ENCODE results near the gene GSG1L.

Gene GSG1L

DNA sequence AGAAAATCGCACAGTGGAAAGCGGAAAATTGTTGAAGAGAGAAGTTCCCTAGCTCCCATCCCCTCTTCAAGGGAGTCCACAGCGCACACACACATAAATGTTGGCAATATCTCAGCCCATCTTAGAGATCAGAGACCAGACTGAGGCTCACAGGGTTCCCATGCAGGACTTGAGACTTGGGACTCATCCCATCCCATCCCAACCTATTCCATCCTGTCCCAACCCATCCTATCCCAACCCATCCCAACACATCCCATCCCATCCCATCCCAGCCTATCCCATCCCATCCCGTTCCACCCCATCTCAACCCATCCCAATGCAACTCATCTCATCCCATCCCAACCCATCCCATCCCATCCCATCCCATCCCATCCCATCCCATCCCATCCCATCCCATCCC lies 29.6 kb downstream of the GSG1L start:
- no peak overlapping the region for H2BK120ac ChIP-seq (ENCODE audit: low read depth, low read length)
- no peak overlapping the region for H4K8ac ChIP-seq (ENCODE audit: low read depth, low read length)
- no CpG with 5 or more reads among the region's 4 CpGs for WGBS, 2 donors (ENCODE audit: extremely low coverage in 2 of 2, insufficient read length in 2 of 2, insufficient replicate concordance in 1 of 2)
- H3K4me1 ChIP-seq (ENCODE audit: control insufficient read depth in 2 of 2, insufficient read depth in 1 of 2, low read depth in 1 of 2, low read length in 2 of 2), result peaks cover 0 to 2% of the 10 kb centered on the region in 2 donors
- no peak overlapping the region for H2BK5ac ChIP-seq (ENCODE audit: low read length)
- no peak overlapping the region for H4K91ac ChIP-seq (ENCODE audit: low read depth, low read length, poor library complexity)
- no peak overlapping the region for H2BK12ac ChIP-seq (ENCODE audit: low read length)
- no peak overlapping the region for H3K4me3 ChIP-seq (ENCODE audit: low read length in 2 of 2)
- H2AFZ ChIP-seq (ENCODE audit: low read length), result no peak overlapping the region
- H3K27me3 ChIP-seq (ENCODE audit: control insufficient read depth in 3 of 3, insufficient read depth in 3 of 3, low read depth in 1 of 3, low read length in 3 of 3), result no peaks in the 10 kb centered on the region
- DNase-seq (ENCODE audit: low spot score), result no peak
- H3K23ac ChIP-seq (ENCODE audit: low read depth, low read length, poor library complexity), result no peak overlapping the region
- H3K27ac ChIP-seq (replicated peaks; ENCODE audit: low read length), result no peak overlapping the region
- no peaks in the 10 kb centered on the region for H3K79me1 ChIP-seq (ENCODE audit: low read depth, low read length)
- no peak overlapping the region for H3K4me2 ChIP-seq (ENCODE audit: insufficient read depth, low read length, poor library complexity, severe bottlenecking)
- H3K9me3 ChIP-seq (replicated peaks in 1 of 2; ENCODE audit: control insufficient read depth in 2 of 2, insufficient read depth in 1 of 2, low read depth in 1 of 2, low read length in 2 of 2), result no peaks in the 10 kb centered on the region
- H2AK5ac ChIP-seq (ENCODE audit: low read depth, low read length), result no peak overlapping the region
- no peak overlapping the region for H3K9ac ChIP-seq (ENCODE audit: low read depth, low read length, poor library complexity)
- no peak overlapping the region for H2BK15ac ChIP-seq (ENCODE audit: low read length)
- H3K4ac ChIP-seq (ENCODE audit: low read length), result no peak overlapping the region
- H3K14ac ChIP-seq (ENCODE audit: low read length), result no peak overlapping the region
- no peaks in the 10 kb centered on the region for H3K36me3 ChIP-seq (replicated peaks in 1 of 2; ENCODE audit: control insufficient read depth in 2 of 2, insufficient read depth in 2 of 2, low read length in 2 of 2)
- no peak overlapping the region for H3K18ac ChIP-seq (ENCODE audit: low read length)

DNA sequence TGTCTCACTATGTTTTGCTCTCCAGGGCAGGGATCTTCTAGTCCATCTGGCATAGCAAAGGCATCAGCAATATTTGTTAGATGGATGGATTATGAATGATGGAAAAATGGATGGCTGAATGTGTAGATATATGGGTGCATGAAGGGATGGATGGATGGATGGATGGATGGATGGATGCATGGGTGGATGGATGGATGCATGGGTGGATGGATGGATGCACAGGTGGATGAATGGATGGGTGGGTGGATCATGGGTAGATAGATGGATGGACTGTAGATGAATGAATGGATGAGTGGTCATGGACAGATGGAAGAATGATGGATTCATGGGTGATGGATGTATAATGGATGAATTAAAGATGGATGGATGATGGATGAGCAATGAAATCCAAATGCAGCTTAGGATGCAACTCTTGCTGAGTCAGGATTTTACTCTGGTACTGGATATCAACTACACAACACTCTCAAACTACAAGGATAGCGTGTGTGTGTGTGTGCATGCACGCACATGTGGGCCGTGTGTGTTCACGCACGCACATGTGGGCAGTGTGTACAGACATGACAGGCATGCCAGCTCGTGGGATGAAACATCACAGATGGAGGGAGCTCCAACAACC lies 34.0 kb downstream of the GSG1L start:
- Histone ChIP-seq H2BK120ac (ENCODE audit: low read depth, low read length) (no peak overlapping the region), H3K9me3 (replicated peaks in 1 of 2; ENCODE audit: control insufficient read depth in 2 of 2, insufficient read depth in 1 of 2, low read depth in 1 of 2, low read length in 2 of 2) (no peaks in the 10 kb centered on the region), H2AFZ (ENCODE audit: low read length) (no peak overlapping the region), H3K27ac (replicated peaks; ENCODE audit: low read length) (no peak overlapping the region), H2BK12ac (ENCODE audit: low read length) (no peak overlapping the region), H3K27me3 (ENCODE audit: control insufficient read depth in 3 of 3, insufficient read depth in 3 of 3, low read depth in 1 of 3, low read length in 3 of 3) (peaks cover 0 to 7% (median 0%) of the 10 kb centered on the region in 3 experiments), H3K4me1 (ENCODE audit: control insufficient read depth in 2 of 2, insufficient read depth in 1 of 2, low read depth in 1 of 2, low read length in 2 of 2) (no peaks in the 10 kb centered on the region), H2AK5ac (ENCODE audit: low read depth, low read length) (no peak overlapping the region), H3K36me3 (replicated peaks in 1 of 2; ENCODE audit: control insufficient read depth in 2 of 2, insufficient read depth in 2 of 2, low read length in 2 of 2) (no peaks in the 10 kb centered on the region), H3K4me3 (ENCODE audit: low read length in 2 of 2) (no peak overlapping the region), H3K9ac (ENCODE audit: low read depth, low read length, poor library complexity) (no peak overlapping the region), H3K18ac (ENCODE audit: low read length) (no peak overlapping the region), H3K79me1 (ENCODE audit: low read depth, low read length) (no peaks in the 10 kb centered on the region), H2BK15ac (ENCODE audit: low read length) (no peak overlapping the region), H3K4ac (ENCODE audit: low read length) (no peak overlapping the region), H3K23ac (ENCODE audit: low read depth, low read length, poor library complexity) (no peak overlapping the region), H3K4me2 (ENCODE audit: insufficient read depth, low read length, poor library complexity, severe bottlenecking) (no peak overlapping the region), H4K91ac (ENCODE audit: low read depth, low read length, poor library complexity) (no peak overlapping the region), H4K8ac (ENCODE audit: low read depth, low read length) (no peak overlapping the region), H3K14ac (ENCODE audit: low read length) (no peak overlapping the region), H2BK5ac (ENCODE audit: low read length) (no peak overlapping the region)
- no CpG with 5 or more reads among the region's 6 CpGs for WGBS, 2 donors (ENCODE audit: extremely low coverage in 2 of 2, insufficient read length in 2 of 2, insufficient replicate concordance in 1 of 2)
- no peak for DNase-seq (ENCODE audit: low spot score)

DNA sequence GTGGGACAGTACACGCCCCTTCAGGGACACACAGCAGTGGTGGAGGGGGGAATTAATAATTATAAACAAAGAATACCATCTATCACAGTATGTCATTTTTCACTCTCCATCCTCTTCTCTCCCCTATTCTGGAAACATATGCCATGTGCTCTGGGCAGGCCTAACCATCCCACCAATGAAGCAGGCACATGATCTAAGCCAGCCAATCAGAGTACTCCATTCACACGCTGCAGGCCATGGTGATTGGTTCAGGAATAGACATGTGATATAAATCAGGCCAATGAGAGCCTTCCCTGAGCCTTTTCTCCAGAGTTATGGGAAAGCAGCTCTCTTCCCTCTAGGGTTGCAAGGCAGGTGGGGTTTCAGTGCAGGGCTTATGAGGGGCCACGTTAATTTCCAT lies 36.5 kb downstream of the GSG1L start:
- H3K4me3 ChIP-seq (ENCODE audit: low read length in 2 of 2), result no peak overlapping the region
- no peak overlapping the region for H3K18ac ChIP-seq (ENCODE audit: low read length)
- no peak overlapping the region for H4K91ac ChIP-seq (ENCODE audit: low read depth, low read length, poor library complexity)
- H2AFZ ChIP-seq (ENCODE audit: low read length), result no peak overlapping the region
- H3K27ac ChIP-seq (replicated peaks; ENCODE audit: low read length), result no peak overlapping the region
- H3K4me2 ChIP-seq (ENCODE audit: insufficient read depth, low read length, poor library complexity, severe bottlenecking), result no peak overlapping the region
- no peak overlapping the region for H3K9ac ChIP-seq (ENCODE audit: low read depth, low read length, poor library complexity)
- H2BK15ac ChIP-seq (ENCODE audit: low read length), result no peak overlapping the region
- no peak overlapping the region for H3K23ac ChIP-seq (ENCODE audit: low read depth, low read length, poor library complexity)
- H4K8ac ChIP-seq (ENCODE audit: low read depth, low read length), result no peak overlapping the region
- no peaks in the 10 kb centered on the region for H3K36me3 ChIP-seq (replicated peaks in 1 of 2; ENCODE audit: control insufficient read depth in 2 of 2, insufficient read depth in 2 of 2, low read length in 2 of 2)
- no peaks in the 10 kb centered on the region for H3K79me1 ChIP-seq (ENCODE audit: low read depth, low read length)
- H2BK120ac ChIP-seq (ENCODE audit: low read depth, low read length), result no peak overlapping the region
- H2BK12ac ChIP-seq (ENCODE audit: low read length), result no peak overlapping the region
- no CpG with 5 or more reads among the region's 3 CpGs for WGBS, 2 donors (ENCODE audit: extremely low coverage in 2 of 2, insufficient read length in 2 of 2, insufficient replicate concordance in 1 of 2)
- H3K4ac ChIP-seq (ENCODE audit: low read length), result no peak overlapping the region
- no peak overlapping the region for H2BK5ac ChIP-seq (ENCODE audit: low read length)
- peaks cover 0 to 7% (median 0%) of the 10 kb centered on the region in 3 experiments for H3K27me3 ChIP-seq (ENCODE audit: control insufficient read depth in 3 of 3, insufficient read depth in 3 of 3, low read depth in 1 of 3, low read length in 3 of 3)
- H3K14ac ChIP-seq (ENCODE audit: low read length), result no peak overlapping the region
- H2AK5ac ChIP-seq (ENCODE audit: low read depth, low read length), result no peak overlapping the region
- H3K4me1 ChIP-seq (ENCODE audit: control insufficient read depth in 2 of 2, insufficient read depth in 1 of 2, low read depth in 1 of 2, low read length in 2 of 2), result no peaks in the 10 kb centered on the region
- no peaks in the 10 kb centered on the region for H3K9me3 ChIP-seq (replicated peaks in 1 of 2; ENCODE audit: control insufficient read depth in 2 of 2, insufficient read depth in 1 of 2, low read depth in 1 of 2, low read length in 2 of 2)
- DNase-seq (ENCODE audit: low spot score), result no peak

DNA sequence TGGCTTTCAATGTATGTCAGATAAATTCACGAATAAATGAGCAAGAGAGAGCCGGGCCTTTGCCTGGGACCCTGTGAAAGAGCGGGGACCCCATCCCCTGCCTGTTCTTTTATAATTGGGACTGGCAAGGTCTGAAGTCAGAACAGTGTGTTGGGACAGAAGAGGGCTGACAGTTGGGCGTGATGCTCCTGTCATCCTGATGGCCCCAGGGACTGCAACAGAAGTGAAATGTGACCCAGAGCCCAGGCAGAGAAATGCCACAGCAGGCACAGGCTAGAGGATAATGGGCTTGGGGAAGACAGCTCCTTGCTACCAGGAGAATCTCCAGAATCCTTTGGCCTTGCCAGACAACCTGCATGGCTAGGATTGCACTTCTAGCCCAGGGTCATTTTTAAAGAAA lies 37.9 kb downstream of the GSG1L start:
- Histone ChIP-seq H2AFZ (ENCODE audit: low read length) (no peak overlapping the region), H3K4me2 (ENCODE audit: insufficient read depth, low read length, poor library complexity, severe bottlenecking) (no peak overlapping the region), H2BK15ac (ENCODE audit: low read length) (no peak overlapping the region), H3K79me1 (ENCODE audit: low read depth, low read length) (no peaks in the 10 kb centered on the region), H3K4me3 (ENCODE audit: low read length in 2 of 2) (no peak overlapping the region), H3K23ac (ENCODE audit: low read depth, low read length, poor library complexity) (no peak overlapping the region), H3K27ac (replicated peaks; ENCODE audit: low read length) (no peak overlapping the region), H3K4me1 (ENCODE audit: control insufficient read depth in 2 of 2, insufficient read depth in 1 of 2, low read depth in 1 of 2, low read length in 2 of 2) (no peaks in the 10 kb centered on the region), H3K18ac (ENCODE audit: low read length) (no peak overlapping the region), H2BK12ac (ENCODE audit: low read length) (no peak overlapping the region), H3K27me3 (ENCODE audit: control insufficient read depth in 3 of 3, insufficient read depth in 3 of 3, low read depth in 1 of 3, low read length in 3 of 3) (peaks cover 0 to 7% (median 0%) of the 10 kb centered on the region in 3 experiments), H3K36me3 (replicated peaks in 1 of 2; ENCODE audit: control insufficient read depth in 2 of 2, insufficient read depth in 2 of 2, low read length in 2 of 2) (no peaks in the 10 kb centered on the region), H2AK5ac (ENCODE audit: low read depth, low read length) (no peak overlapping the region), H2BK5ac (ENCODE audit: low read length) (no peak overlapping the region), H2BK120ac (ENCODE audit: low read depth, low read length) (no peak overlapping the region), H4K8ac (ENCODE audit: low read depth, low read length) (no peak overlapping the region), H4K91ac (ENCODE audit: low read depth, low read length, poor library complexity) (no peak overlapping the region), H3K4ac (ENCODE audit: low read length) (no peak overlapping the region), H3K14ac (ENCODE audit: low read length) (no peak overlapping the region), H3K9ac (ENCODE audit: low read depth, low read length, poor library complexity) (no peak overlapping the region), H3K9me3 (replicated peaks in 1 of 2; ENCODE audit: control insufficient read depth in 2 of 2, insufficient read depth in 1 of 2, low read depth in 1 of 2, low read length in 2 of 2) (peaks cover 0 to 4% of the 10 kb centered on the region in 2 donors)
- no peak for DNase-seq (ENCODE audit: low spot score)
- no CpG with 5 or more reads among the region's 4 CpGs for WGBS, 2 donors (ENCODE audit: extremely low coverage in 2 of 2, insufficient read length in 2 of 2, insufficient replicate concordance in 1 of 2)
